ENCODE measurements around the gene COA1.

DNA sequence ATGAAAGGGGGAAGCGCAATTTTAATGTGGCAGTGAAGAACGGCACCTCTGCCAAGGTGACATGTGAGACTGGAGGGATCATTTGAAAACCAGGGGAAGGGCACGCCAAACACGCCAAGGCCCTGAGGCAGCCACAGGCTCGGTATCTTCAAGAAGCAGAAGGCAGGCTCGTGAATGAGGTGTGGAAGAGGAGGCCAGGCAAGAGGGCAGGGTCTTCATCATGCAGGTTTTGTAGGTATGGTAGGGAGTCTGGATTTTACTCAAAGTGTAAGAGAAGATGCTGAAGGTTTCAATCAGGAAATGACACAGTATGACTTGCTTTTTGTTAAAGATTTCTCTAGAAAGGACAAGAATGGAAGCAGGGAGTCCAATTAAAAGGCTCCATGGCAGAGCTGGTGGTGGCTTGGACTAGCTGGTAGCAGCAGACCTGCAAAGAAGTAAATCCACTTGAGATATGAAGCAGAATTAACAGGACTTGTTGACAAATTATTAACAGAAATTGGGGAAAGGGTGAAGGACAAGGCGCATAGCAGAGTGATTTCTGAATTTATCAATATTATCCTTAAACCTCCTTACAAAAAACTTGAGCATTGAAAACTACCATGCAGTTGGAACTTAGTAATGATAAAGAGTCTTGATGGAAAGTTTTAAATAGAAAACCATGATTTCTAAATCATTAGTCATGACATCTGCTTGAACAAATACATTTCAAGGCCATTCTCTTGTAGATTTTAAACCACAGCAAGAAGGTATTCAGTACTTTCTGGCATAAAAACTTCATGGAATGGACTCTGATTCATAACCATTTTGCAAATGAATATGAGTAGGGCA lies 70.4 kb downstream of the COA1 start:
- TF ChIP-seq POLR2A (IDR thresholded peaks at IDR 0.05) (no peak), POLR2AphosphoS5 (IDR thresholded peaks at IDR 0.05) (no peak)

Data from gastroesophageal sphincter (tissue), 2 donors.